Activated CD4-positive, alpha-beta T cell treated with anti-CD3 and anti-CD28 coated beads for 4 hours (primary cell): ENCODE results near the gene GALNT9.
"Not testable (repeated sequence)": the region's sequence is repeated elsewhere in the genome, so short reads cannot be mapped to it uniquely, and the experiment has no call there.

Experiments
- DNase-seq, 2 donors: peaks; one replicate each; pipeline ENCODE4 v3.0.0-alpha.2; 2020

Gene GALNT9

DNA sequence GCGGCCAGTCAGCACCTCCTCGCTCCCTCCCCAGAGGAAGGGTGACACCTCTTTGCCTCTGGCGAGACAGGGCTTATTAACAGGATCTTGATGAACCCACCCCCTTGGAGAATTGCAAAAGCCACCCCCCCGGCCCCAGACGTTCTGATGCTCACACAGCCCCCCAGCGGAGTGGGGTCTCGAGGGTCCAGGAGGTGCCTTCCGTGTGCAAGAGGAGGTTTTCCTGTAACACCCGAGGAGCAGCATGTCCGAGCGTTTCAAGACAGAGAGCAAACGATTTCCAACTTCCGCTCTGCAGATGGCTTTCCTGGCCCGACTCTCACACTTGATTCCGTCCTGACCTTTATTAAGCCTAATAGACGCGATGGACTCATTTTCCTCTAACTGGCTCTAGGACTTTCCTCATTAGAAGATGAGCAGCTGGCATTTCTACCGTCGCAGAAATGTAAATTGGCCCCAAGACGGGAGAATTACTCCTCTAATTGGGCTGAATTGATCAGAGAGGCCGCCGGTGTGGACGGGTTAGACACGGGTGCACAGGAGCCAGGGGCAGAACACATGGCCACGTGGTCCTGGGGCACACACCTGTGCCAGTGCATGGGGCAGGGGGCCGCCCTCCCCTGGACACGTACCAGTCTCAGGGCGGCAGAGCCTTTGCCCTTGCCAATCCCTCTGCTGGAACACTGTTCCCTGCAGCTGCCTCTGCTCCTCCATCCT, 100.8 kb downstream of the GALNT9 start:
- DNase-seq, result no peak

- DNase-seq, result no peak
Observed at GRCh38 chr12:132227782-132228475, 101.5 kb downstream of the GALNT9 start.

DNA sequence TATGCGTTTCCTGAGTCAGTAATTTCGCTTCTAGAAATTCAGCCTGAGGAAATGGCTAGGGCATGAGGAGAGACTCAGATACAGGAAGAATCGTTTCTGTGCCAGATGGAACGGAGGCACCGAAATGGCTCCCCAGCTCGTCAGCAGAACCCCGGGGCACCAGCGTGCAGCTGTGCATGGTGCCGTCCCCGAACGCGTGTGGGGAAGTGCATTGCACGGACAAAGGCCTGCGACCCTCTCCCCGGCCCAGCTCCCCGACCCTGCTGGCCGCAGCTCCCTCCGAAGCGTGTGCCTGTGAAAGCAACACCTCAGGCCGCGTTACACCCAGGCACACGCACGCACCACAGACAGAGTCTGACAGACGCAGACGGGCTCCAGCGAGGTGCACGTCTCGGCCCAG, 102.3 kb downstream of the GALNT9 start:
- DNase-seq, result no peak

DNA sequence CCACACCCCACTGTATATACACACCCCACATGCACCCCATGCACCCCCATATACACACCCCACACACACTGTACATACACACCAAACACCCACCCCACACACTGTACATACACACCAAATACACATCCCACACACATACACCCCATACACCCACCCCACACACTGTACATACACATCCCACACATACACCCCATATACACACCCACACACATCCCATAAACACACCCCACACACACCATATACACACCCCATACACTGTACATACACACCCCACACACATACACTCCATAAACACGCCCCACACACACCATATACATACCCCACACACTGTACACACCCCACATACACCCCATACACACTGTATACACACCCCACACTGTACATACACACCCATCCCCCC, 102.8 kb downstream of the GALNT9 start:
- no peak for DNase-seq

- no peak for DNase-seq
Observed at GRCh38 chr12:132225214-132225613, 104.2 kb downstream of the GALNT9 start.

DNA sequence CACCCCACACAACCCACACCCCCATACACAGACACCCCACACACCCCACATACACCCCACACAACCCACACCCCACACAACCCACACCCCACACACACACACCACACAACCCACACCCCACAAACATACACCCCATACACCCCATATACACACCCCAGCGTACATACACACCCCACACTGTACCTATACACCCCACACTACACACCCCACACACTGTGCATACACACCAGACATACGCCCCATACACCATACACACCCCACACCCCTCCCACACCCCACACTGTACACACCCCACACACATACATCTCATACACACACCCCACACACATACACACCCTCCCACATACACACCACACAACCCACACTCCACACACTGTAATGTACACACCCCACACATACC, 104.9 kb downstream of the GALNT9 start:
- DNase-seq, result no peak

GRCh38 chr12:132222808-132223173, 106.6 kb downstream of the GALNT9 start:
- no peak for DNase-seq

DNA sequence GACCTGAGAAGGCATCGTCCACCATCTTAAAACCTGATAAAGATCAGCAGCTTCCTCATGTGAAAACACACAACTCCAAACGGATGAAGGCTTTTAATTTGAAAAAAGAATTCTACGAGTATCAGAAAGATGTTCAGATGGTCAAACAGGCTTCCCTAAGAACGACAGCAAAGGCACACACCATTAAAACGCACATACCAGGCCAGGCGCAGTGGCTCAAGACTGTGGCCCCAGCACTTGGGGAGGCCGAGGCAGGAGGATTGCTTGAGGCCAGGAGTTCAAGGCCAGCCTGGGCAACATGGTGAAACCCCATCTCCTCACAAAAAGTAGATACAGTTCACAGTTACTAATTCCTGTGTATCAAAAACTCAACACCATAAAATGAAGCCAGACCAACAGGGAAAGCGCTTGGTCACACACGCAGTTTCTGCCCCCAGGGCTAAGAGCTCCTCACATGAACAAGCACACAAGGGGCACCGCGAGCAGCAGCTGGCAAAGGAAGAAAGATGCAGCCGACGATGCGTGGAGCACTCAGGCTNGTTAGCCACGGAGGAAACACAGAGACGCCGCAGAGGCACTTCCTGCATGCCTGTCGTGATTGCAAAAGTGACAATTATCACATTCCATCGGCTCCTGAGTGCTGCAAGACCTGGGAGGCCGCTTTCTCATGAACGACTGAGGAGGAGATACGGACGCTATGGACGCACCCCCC, 107.1 kb downstream of the GALNT9 start:
- DNase-seq, result peak in 1 of 2 donors; percentile 20

GRCh38 chr12:132219761-132220160, 109.6 kb downstream of the GALNT9 start:
- DNase-seq, result not testable (repeated sequence)

DNA sequence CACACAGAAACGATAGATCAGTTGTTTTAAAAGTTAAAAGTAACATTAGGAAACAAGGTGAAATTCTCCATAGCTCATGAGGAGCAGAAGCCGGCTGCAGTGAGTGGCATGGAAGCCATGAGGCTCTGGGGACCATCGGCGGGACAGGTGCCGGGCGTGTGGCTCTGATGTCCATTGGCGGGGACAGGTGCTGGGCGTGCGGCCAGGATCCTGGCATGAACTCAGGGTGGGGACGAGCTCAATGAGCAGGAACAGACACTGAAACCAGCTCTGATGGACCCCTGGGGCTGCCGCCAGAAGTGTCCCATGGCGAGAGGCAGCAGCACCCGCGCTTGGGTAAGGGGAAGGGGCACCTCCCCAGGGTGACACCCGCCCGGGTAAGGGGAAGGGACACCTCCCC, 110.1 kb downstream of the GALNT9 start:
- DNase-seq, result no peak

GRCh38 chr12:132218915-132219314, 110.5 kb downstream of the GALNT9 start:
- DNase-seq, result peak; percentile 46 to 52

GRCh38 chr12:132218527-132218875, 110.9 kb downstream of the GALNT9 start:
- no peak for DNase-seq

DNA sequence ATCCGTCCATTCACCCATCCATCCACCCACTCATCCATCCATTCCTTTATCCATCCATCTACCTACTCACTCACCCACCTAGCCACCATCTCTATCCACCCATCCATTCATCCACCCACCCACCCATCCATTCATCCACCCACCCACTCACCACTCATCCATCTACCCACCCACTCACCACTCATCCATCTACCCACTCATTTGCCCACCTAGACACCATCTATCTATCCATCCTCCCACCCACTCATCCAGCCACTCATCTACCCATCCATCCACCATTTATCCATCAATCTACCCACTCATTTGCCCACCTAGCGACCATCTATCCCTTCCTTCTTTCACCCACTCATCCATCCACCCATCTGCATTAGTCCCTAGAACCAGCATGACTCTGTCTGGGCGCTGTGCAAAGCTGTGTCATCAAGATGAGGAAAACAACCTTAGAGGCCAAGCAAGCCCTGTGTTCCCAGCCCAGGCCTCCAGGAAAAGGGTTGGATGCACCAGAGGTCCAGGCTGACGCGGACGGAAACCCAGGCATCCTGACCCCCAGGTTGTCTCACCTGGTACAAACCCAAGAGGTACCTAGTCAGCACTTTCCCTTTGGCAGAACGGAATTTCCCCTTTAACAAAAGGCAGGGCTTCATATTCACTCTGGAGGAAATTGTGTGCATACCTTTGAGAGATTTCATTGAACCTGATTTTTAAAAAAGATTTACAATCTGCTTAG, 111.4 kb downstream of the GALNT9 start:
- DNase-seq, result no peak

- no peak for DNase-seq
Observed at GRCh38 chr12:132217371-132217770, 112.0 kb downstream of the GALNT9 start.

DNA sequence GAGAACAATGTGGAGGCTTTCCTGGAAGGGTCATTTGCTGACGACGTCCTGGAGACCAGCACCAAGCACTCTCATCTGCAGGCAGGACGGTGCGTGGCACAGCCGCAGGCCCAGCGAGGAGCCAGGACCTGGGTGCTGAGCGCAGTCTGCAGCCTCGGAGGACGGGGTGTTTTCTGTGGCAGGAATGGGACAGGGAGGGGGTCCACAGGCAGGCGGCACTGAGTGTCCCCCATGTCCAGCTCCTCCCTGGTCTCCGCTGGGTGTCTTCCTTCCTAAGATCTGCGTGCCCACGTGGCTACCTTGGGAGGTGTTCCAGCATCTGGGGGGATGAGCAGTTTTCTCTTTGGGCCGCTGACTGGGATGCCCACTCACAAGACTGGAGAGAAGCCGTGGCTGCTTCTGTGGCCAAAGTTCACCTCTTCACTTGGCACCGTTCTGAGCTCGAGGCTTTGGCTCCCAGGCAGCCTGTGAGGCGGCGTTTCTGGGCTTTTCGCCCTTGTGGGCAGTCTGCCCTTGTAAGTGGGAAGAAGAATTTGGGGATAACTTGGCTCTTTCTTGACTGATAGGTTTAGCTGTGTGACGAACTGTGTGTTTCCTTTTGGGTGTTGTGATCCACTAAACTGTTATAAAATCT, 112.9 kb downstream of the GALNT9 start:
- DNase-seq, result no peak

GRCh38 chr12:132215299-132215989, 113.9 kb downstream of the GALNT9 start:
- no peak for DNase-seq

DNA sequence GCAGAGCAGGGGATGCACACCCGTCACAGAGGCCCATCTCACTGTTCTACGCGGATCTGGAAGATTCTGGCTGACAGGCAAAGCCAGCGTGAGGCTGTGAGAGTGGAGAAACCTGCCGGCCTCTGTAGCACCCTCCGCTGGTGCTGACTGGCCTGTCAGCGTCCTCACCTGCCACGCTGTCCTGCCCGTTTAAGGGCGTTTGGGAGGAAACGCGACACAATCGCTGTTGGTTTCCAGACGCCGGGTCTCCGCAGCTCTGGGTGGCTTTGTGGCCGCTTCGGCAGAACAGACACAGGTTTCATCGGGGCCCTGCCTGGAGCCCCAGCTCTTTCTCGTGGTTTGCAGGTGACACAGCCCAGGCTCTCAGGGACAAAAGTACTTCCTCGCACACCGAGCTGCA, 114.5 kb downstream of the GALNT9 start:
- DNase-seq, result no peak

DNA sequence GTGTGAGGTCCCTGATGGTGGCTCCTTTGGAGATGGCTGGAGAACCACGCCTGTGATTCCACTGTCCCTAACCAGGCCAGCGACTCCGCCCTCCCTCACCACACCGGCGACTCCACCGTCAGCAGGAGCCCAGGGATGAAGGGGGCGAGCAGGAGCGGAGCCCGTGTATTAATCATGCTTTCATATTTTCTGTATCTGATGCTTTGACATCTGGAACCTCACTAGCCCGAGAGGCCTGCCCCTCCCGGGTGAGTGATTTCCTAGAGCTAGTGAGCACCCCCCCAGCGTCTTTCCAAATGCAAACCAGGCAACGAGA, 115.3 kb downstream of the GALNT9 start:
- no peak for DNase-seq

- DNase-seq, result no peak
Observed at GRCh38 chr12:132213359-132214160, 115.8 kb downstream of the GALNT9 start.

DNA sequence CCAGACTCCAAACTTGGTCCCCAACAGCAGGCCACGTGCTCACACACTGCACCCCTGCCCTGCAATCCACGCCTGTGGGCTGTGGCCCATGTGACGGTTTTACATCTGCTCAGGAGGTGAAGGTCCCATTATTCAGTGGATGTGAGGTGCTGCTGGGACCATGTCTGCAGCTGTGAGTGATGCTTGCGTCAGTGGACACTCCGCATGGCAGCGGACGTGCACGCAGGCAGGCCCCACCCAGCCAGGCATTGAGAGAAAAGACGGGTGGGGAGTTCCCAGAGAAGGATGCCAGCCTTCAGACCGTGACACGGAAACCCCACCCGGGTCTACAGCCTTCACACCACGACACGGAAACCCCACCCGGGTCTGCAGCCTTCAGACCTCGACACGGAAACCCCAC, 117.6 kb downstream of the GALNT9 start:
- no peak for DNase-seq

- DNase-seq, result no peak
Observed at GRCh38 chr12:132211326-132211725, 118.1 kb downstream of the GALNT9 start.
